ENCODE results near the gene PRND. TPM values are rescaled to one million over a fixed set of nuclear protein-coding genes. Genes with fewer than 3 reads are reported as not detected.

The PRND gene
- polyA plus RNA-seq, 3 donors: not detected

DNA sequence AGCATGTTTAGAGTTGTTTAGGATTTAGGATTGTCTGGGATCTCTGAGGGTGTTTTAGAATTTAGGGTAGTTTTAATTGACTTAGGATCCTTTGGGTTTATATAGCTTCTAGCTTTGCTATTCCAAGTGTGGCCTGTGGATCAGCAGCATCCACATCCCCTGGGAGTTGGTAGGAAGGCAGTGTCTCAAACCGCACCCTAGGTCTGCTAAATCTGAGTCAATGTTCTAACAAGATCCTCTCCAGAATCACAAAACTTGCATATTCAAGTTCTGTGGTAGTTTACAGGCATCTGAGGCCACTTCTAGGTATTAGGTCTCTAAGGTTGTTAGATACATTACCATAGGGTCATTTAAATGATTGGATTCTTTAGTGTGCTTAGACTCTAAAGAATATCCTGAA lies 48.3 kb downstream of the PRND start:
- Histone ChIP-seq H3K79me2 (ENCODE audit: insufficient read depth, low read length) (no peaks in the 10 kb centered on the region), H3K27ac (ENCODE audit: low read depth in 1 of 2, low read length in 2 of 2) (no peak overlapping the region), H3K27me3 (ENCODE audit: control insufficient read depth in 2 of 2, insufficient read depth in 2 of 2, low read length in 2 of 2) (no peaks in the 10 kb centered on the region), H3K36me3 (replicated peaks in 1 of 2; ENCODE audit: control insufficient read depth in 1 of 2, insufficient read depth in 2 of 2, low read length in 2 of 2) (peaks cover 0 to 8% of the 10 kb centered on the region in 2 donors), H3K4me2 (replicated peaks; ENCODE audit: extremely low read depth, low read length, poor library complexity, severe bottlenecking) (no peak overlapping the region), H4K20me1 (ENCODE audit: insufficient read depth, low read length) (no peaks in the 10 kb centered on the region), H3K4me1 (ENCODE audit: control insufficient read depth in 1 of 2, insufficient read depth in 2 of 2, low read length in 2 of 2) (peaks cover 33 to 39% of the 10 kb centered on the region in 2 donors), H3K9ac (ENCODE audit: insufficient read depth, low read length, poor library complexity, severe bottlenecking) (no peak overlapping the region), H2AFZ (ENCODE audit: insufficient read depth, low read depth, low read length, poor library complexity, severe bottlenecking) (no peak overlapping the region), H3K9me3 (replicated peaks in 1 of 2; ENCODE audit: control insufficient read depth in 1 of 2, insufficient read depth in 1 of 2, low read length in 2 of 2) (peaks cover 13 to 22% of the 10 kb centered on the region in 2 donors), H3K4me3 (replicated peaks in 1 of 3; ENCODE audit: low read depth in 2 of 3, low read length in 3 of 3) (no peak overlapping the region)
- DNase-seq: no peak
- no peak overlapping the region for H3K4me3 Mint-ChIP-seq
- peaks cover 14 to 25% (median 23%) of the 10 kb centered on the region in 7 donors for H3K9me3 Mint-ChIP-seq
- H3K27ac Mint-ChIP-seq: no peak overlapping the region
- no CpG with 5 or more reads among the region's 1 CpG for WGBS (ENCODE audit: insufficient coverage)
- intact Hi-C loops (cut with micrococcal nuclease): no loop called here
- peaks cover 38% of the 10 kb centered on the region for H3K4me1 Mint-ChIP-seq
- peaks cover 2 to 12% of the 10 kb centered on the region in 2 donors for H3K36me3 Mint-ChIP-seq
- H3K27me3 Mint-ChIP-seq (ENCODE audit: low read depth in 3 of 3): no peaks in the 10 kb centered on the region
- TF ChIP-seq, protein P1, sequence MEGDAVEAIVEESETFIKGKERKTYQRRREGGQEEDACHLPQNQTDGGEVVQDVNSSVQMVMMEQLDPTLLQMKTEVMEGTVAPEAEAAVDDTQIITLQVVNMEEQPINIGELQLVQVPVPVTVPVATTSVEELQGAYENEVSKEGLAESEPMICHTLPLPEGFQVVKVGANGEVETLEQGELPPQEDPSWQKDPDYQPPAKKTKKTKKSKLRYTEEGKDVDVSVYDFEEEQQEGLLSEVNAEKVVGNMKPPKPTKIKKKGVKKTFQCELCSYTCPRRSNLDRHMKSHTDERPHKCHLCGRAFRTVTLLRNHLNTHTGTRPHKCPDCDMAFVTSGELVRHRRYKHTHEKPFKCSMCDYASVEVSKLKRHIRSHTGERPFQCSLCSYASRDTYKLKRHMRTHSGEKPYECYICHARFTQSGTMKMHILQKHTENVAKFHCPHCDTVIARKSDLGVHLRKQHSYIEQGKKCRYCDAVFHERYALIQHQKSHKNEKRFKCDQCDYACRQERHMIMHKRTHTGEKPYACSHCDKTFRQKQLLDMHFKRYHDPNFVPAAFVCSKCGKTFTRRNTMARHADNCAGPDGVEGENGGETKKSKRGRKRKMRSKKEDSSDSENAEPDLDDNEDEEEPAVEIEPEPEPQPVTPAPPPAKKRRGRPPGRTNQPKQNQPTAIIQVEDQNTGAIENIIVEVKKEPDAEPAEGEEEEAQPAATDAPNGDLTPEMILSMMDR (IDR thresholded peaks at IDR 0.05): no peak

GRCh38 chr20:4771004-4771403 lies 49.3 kb downstream of the PRND start:
- Histone ChIP-seq H3K9me3 (replicated peaks in 1 of 2; ENCODE audit: control insufficient read depth in 1 of 2, insufficient read depth in 1 of 2, low read length in 2 of 2) (peaks cover 13 to 22% of the 10 kb centered on the region in 2 donors), H2AFZ (ENCODE audit: insufficient read depth, low read depth, low read length, poor library complexity, severe bottlenecking) (no peak overlapping the region), H4K20me1 (ENCODE audit: insufficient read depth, low read length) (no peaks in the 10 kb centered on the region), H3K4me2 (replicated peaks; ENCODE audit: extremely low read depth, low read length, poor library complexity, severe bottlenecking) (no peak overlapping the region), H3K27me3 (ENCODE audit: control insufficient read depth in 2 of 2, insufficient read depth in 2 of 2, low read length in 2 of 2) (no peaks in the 10 kb centered on the region), H3K9ac (ENCODE audit: insufficient read depth, low read length, poor library complexity, severe bottlenecking) (no peak overlapping the region), H3K4me3 (replicated peaks in 1 of 3; ENCODE audit: low read depth in 2 of 3, low read length in 3 of 3) (no peak overlapping the region), H3K4me1 (ENCODE audit: control insufficient read depth in 1 of 2, insufficient read depth in 2 of 2, low read length in 2 of 2) (peaks cover 32 to 36% of the 10 kb centered on the region in 2 donors), H3K27ac (ENCODE audit: low read depth in 1 of 2, low read length in 2 of 2) (no peak overlapping the region), H3K79me2 (ENCODE audit: insufficient read depth, low read length) (no peaks in the 10 kb centered on the region), H3K36me3 (replicated peaks in 1 of 2; ENCODE audit: control insufficient read depth in 1 of 2, insufficient read depth in 2 of 2, low read length in 2 of 2) (peaks cover 0 to 8% of the 10 kb centered on the region in 2 donors)
- DNase-seq: no peak
- TF ChIP-seq, protein P1 (IDR thresholded peaks at IDR 0.05): no peak
- no peak overlapping the region for H3K4me3 Mint-ChIP-seq
- peaks cover 38% of the 10 kb centered on the region for H3K4me1 Mint-ChIP-seq
- 56% methylated on average over 2 of the region's 5 CpGs for WGBS (ENCODE audit: insufficient coverage)
- H3K27ac Mint-ChIP-seq: peak overlapping the region in 1 of 7 donors; percentile 33
- H3K27me3 Mint-ChIP-seq (ENCODE audit: low read depth in 3 of 3): no peaks in the 10 kb centered on the region
- H3K36me3 Mint-ChIP-seq: peaks cover 2 to 12% of the 10 kb centered on the region in 2 donors
- intact Hi-C loops (cut with micrococcal nuclease): no loop called here
- peaks cover 14 to 25% (median 23%) of the 10 kb centered on the region in 7 donors for H3K9me3 Mint-ChIP-seq

Data from CD14-positive monocyte (primary cell).